Muscle layer of colon (tissue), 2 donors: ENCODE results near the gene AGTRAP.

Experiments used
- H3K27ac ChIP-seq: one replicate; pipeline ENCODE4 v1.7.0; 2013; ENCODE audit warnings: low read depth, mild to moderate bottlenecking, low read length, moderate library complexity
- H3K27me3 ChIP-seq, 2 donors: one replicate each; pipeline ENCODE4 v1.7.0; 2013; ENCODE audit warnings: low read length in 2 of 2, mild to moderate bottlenecking in 2 of 2; ENCODE audit not compliant: insufficient read depth in 2 of 2, control insufficient read depth in 1 of 2
- H3K36me3 ChIP-seq: one replicate; pipeline ENCODE4 v1.7.0; 2013; ENCODE audit warnings: mild to moderate bottlenecking, low read length; ENCODE audit not compliant: insufficient read depth
- H3K4me1 ChIP-seq: one replicate; pipeline ENCODE4 v1.7.0; 2013; ENCODE audit warnings: mild to moderate bottlenecking, low read length; ENCODE audit not compliant: insufficient read depth
- H3K4me3 ChIP-seq, 2 donors: one replicate each; pipeline ENCODE4 v1.7.0; 2013; ENCODE audit warnings: low read length in 2 of 2, low read depth in 1 of 2, mild to moderate bottlenecking in 1 of 2, moderate library complexity in 1 of 2
- H3K9ac ChIP-seq: one replicate; pipeline ENCODE4 v1.7.0; 2013; ENCODE audit warnings: low read length
- H3K9me3 ChIP-seq: one replicate; pipeline ENCODE4 v1.7.0; 2013; ENCODE audit warnings: mild to moderate bottlenecking, low read length
- donor health status: abdominal sarcoma.
- donor health status: Adenocarcinoma of cecum.

The AGTRAP gene

DNA sequence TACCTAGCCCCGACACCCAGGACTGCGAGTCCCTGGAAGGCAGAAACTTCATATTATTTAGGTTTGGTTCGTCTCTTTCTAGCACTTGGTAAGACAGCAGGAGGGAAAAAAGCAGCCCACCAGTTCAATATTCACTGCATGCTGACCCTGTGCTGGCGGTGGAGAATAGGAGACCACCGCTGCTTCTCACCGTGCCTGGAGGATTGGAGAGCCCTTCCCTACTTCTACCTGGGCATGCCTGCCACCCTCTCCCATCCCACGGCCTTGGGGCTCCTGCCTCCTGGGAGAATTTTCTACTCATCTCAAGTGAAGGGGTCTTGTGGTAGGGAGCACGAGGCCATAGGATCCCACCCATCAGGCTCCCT lies 64.4 kb downstream of the AGTRAP start:
- H3K36me3 ChIP-seq, result peaks cover 41% of the 10 kb centered on the region
- H3K9ac ChIP-seq, result no peak overlapping the region
- H3K27ac ChIP-seq, result no peak overlapping the region
- no peaks in the 10 kb centered on the region for H3K27me3 ChIP-seq
- peaks cover 28% of the 10 kb centered on the region for H3K4me1 ChIP-seq
- H3K4me3 ChIP-seq, result no peak overlapping the region
- H3K9me3 ChIP-seq, result no peaks in the 10 kb centered on the region
